Astrocyte (in vitro differentiated cells and primary cell): ENCODE data around the gene AMDHD2. TPM values are rescaled to one million over a fixed set of nuclear protein-coding genes. Genes with fewer than 3 reads are reported as not detected.
A peak's percentile ranks its signal among the peaks of the same experiment; 100 is the strongest.

Experiments
- DNase-seq: peaks from one replicate; pipeline ENCODE4 v3.0.0-alpha.2; 2010; ENCODE audit warnings: low read depth
- FAIRE-seq: peaks from 2 replicates; lab custom pipeline; 2011; peaks lifted over from hg19 to GRCh38; lab: Jason Lieb, UNC
- H2AFZ ChIP-seq: 2 replicates; pipeline ENCODE4 v1.6.0; 2012; ENCODE audit warnings: low read depth, low read length, inconsistent platforms
- H3K27ac ChIP-seq: 2 replicates; pipeline ENCODE4 v1.5.1; 2011; ENCODE audit warnings: low read depth, low read length, inconsistent platforms
- H3K27me3 ChIP-seq: 2 replicates; pipeline ENCODE4 v1.6.0; 2011; ENCODE audit warnings: low read length, inconsistent platforms; ENCODE audit not compliant: insufficient read depth
- H3K36me3 ChIP-seq: 2 replicates; pipeline ENCODE4 v1.5.1; 2011; ENCODE audit warnings: low read length, inconsistent platforms; ENCODE audit not compliant: insufficient read depth
- H3K4me1 ChIP-seq: 2 replicates; pipeline ENCODE4 v1.5.1; 2011; ENCODE audit warnings: low read length, inconsistent platforms; ENCODE audit not compliant: insufficient read depth
- H3K4me2 ChIP-seq: 2 replicates; pipeline ENCODE4 v1.6.0; 2012; ENCODE audit warnings: low read length, inconsistent platforms
- H3K4me3 ChIP-seq: 2 replicates; pipeline ENCODE4 v1.5.1; 2011; ENCODE audit warnings: low read depth, mild to moderate bottlenecking, low read length, inconsistent platforms; ENCODE audit not compliant: insufficient read depth
- H3K79me2 ChIP-seq: 2 replicates; pipeline ENCODE4 v1.6.0; 2012; ENCODE audit warnings: mild to moderate bottlenecking, low read length, inconsistent platforms; ENCODE audit not compliant: insufficient read depth
- H3K9ac ChIP-seq: 2 replicates; pipeline ENCODE4 v1.6.0; 2012; ENCODE audit warnings: mild to moderate bottlenecking, low read length, inconsistent platforms
- H3K9me3 ChIP-seq: 2 replicates; pipeline ENCODE4 v1.5.1; 2012; ENCODE audit warnings: low read depth, mild to moderate bottlenecking, low read length, inconsistent platforms; ENCODE audit not compliant: insufficient read depth
- H4K20me1 ChIP-seq: 2 replicates; pipeline ENCODE4 v1.6.0; 2012; ENCODE audit warnings: low read length, inconsistent platforms; ENCODE audit not compliant: insufficient read depth
- H3K27ac Mint-ChIP-seq: one replicate; pipeline ENCODE4 v1.8.0; 2021; ENCODE audit warnings: mild to moderate bottlenecking, mixed read lengths; ENCODE audit not compliant: unreplicated experiment
- H3K27me3 Mint-ChIP-seq: one replicate; pipeline ENCODE4 v1.8.0; 2021; ENCODE audit warnings: low read depth, mixed read lengths; ENCODE audit not compliant: unreplicated experiment
- H3K36me3 Mint-ChIP-seq: one replicate; pipeline ENCODE4 v1.8.0; 2021; ENCODE audit warnings: low read depth, mixed read lengths; ENCODE audit not compliant: unreplicated experiment
- H3K4me1 Mint-ChIP-seq: one replicate; pipeline ENCODE4 v1.8.0; 2021; ENCODE audit warnings: low read depth, mixed read lengths; ENCODE audit not compliant: unreplicated experiment
- H3K4me3 Mint-ChIP-seq: one replicate; pipeline ENCODE4 v1.8.0; 2021; ENCODE audit warnings: mild to moderate bottlenecking, moderate library complexity, mixed read lengths; ENCODE audit not compliant: unreplicated experiment
- H3K9me3 Mint-ChIP-seq: one replicate; pipeline ENCODE4 v1.8.0; 2021; ENCODE audit warnings: mild to moderate bottlenecking, mixed read lengths; ENCODE audit not compliant: unreplicated experiment
- EZH2 ChIP-seq: IDR thresholded peaks from 2 replicates; pipeline ENCODE4 v1.6.1; 2012; ENCODE audit warnings: mild to moderate bottlenecking, low read length, inconsistent platforms; ENCODE audit not compliant: insufficient read depth
- total RNA-seq: library from RNA; stranded (reverse); gene quantifications from 2 replicates; pipeline ENCODE4 v1.2.1, GENCODE V29; 2021
- TF ChIP-seq, protein P1 (sequence below): IDR thresholded peaks from 2 replicates; pipeline ENCODE4 v1.5.1; 2011; ENCODE audit warnings: low read depth, mild to moderate bottlenecking, inconsistent platforms, low read length, moderate library complexity; ENCODE audit not compliant: insufficient read depth

AMDHD2 gene
- total RNA-seq, 1 donor from 2014 or later = 32.3 TPM

DNA sequence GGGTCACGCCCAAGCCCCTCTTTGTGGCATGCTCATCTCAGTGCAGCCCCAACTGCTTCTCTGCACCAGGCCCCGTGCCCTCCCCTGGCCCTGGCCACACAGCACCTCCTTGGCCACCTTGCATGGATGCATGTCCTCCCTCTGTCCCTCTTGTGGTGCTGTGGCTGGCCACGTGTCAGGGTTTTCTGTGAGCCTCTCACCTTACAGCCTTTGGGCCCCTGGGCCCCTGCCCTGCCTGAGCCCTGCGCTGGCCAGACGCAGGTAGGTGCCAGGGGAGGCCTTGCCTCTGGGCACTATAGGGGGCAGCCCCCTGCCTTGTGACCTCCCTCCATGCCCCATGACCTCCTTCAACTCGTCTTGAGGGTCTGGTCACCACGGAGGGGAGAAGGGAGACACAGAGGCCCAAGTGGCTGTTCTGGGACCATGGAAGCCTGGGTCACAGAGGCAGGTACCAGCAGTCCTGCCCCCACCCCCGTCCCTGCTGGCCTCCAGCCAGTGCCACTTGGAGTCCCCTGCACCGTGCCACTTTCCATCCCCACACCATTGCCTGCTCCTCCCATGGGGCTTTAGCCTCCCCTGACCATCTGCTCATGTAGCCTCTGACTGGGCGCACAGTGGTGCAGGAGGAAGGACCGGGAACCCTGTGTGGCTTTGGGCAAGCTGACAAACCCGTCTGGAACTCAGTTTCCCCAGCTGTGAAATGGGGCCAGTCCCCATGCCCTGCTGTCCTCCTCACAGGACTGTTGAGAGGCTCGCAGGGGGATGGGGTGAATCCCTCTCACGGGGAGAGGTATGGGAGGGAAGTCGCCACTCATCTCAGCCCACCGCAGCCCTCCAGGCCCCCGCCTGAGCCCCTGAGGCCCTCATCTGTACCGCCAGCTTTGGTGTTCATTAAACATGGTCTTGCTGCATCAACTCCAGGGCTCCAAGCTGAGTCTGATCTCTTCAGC lies 17.9 kb upstream of the AMDHD2 start:
- peaks cover 8% of the 10 kb centered on the region for H3K4me1 Mint-ChIP-seq
- peak overlapping the region; percentile 47 for H3K27ac Mint-ChIP-seq
- H2AFZ ChIP-seq = no peak overlapping the region

DNA sequence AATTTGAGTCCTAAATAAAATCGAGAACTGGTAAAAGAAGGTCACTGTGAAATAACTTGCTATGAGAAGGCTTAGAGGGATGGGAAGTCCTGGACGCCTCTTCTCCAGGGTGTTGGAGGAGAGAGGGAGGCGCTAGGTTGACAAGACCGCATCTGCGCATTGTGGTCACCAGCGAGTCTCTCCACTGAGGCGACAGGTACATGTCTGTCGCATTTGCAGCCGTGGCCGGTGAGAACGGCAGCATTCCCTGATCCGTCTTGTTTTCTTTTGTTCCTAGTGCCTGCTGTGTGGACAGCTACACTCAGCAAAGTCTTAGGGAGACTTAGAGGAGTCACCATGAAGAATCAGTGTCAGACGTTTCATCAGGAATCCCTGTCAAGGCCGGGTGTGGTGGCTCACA lies 14.5 kb upstream of the AMDHD2 start:
- H3K9me3 Mint-ChIP-seq = no peaks in the 10 kb centered on the region
- Histone ChIP-seq H3K36me3 (no peaks in the 10 kb centered on the region), H2AFZ (no peak overlapping the region), H3K4me2 (no peak overlapping the region), H3K9ac (no peak overlapping the region), H3K4me1 (peaks cover 12% of the 10 kb centered on the region), H3K79me2 (no peaks in the 10 kb centered on the region), H3K9me3 (no peaks in the 10 kb centered on the region), H4K20me1 (peaks cover 18% of the 10 kb centered on the region), H3K27me3 (no peaks in the 10 kb centered on the region), H3K4me3 (no peak overlapping the region), H3K27ac (no peak overlapping the region)
- no peak overlapping the region for H3K4me3 Mint-ChIP-seq
- peaks cover 1% of the 10 kb centered on the region for H3K27me3 Mint-ChIP-seq
- H3K36me3 Mint-ChIP-seq = no peaks in the 10 kb centered on the region
- no peak for DNase-seq
- TF ChIP-seq EZH2 = no peak
- TF ChIP-seq, protein P1, sequence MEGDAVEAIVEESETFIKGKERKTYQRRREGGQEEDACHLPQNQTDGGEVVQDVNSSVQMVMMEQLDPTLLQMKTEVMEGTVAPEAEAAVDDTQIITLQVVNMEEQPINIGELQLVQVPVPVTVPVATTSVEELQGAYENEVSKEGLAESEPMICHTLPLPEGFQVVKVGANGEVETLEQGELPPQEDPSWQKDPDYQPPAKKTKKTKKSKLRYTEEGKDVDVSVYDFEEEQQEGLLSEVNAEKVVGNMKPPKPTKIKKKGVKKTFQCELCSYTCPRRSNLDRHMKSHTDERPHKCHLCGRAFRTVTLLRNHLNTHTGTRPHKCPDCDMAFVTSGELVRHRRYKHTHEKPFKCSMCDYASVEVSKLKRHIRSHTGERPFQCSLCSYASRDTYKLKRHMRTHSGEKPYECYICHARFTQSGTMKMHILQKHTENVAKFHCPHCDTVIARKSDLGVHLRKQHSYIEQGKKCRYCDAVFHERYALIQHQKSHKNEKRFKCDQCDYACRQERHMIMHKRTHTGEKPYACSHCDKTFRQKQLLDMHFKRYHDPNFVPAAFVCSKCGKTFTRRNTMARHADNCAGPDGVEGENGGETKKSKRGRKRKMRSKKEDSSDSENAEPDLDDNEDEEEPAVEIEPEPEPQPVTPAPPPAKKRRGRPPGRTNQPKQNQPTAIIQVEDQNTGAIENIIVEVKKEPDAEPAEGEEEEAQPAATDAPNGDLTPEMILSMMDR = no peak
- FAIRE-seq = no peak
- no peak overlapping the region for H3K27ac Mint-ChIP-seq
- H3K4me1 Mint-ChIP-seq = peaks cover 8% of the 10 kb centered on the region

More for the DNA sequence above, 17.9 kb upstream of the AMDHD2 start:
- Histone ChIP-seq H3K27me3 (no peaks in the 10 kb centered on the region), H3K4me3 (no peak overlapping the region), H3K36me3 (no peaks in the 10 kb centered on the region), H3K27ac (no peak overlapping the region), H3K4me2 (peak overlapping the region; percentile 72), H4K20me1 (peaks cover 19% of the 10 kb centered on the region), H3K9ac (peak overlapping the region; percentile 33), H3K9me3 (no peaks in the 10 kb centered on the region), H3K4me1 (peaks cover 12% of the 10 kb centered on the region), H3K79me2 (no peaks in the 10 kb centered on the region)
- H3K9me3 Mint-ChIP-seq = no peaks in the 10 kb centered on the region
- DNase-seq (no peak), FAIRE-seq (no peak)
- H3K4me3 Mint-ChIP-seq = peak overlapping the region; percentile 57
- H3K36me3 Mint-ChIP-seq = peaks cover 5% of the 10 kb centered on the region
- no peaks in the 10 kb centered on the region for H3K27me3 Mint-ChIP-seq
- no peak for TF ChIP-seq EZH2
- TF ChIP-seq, protein P1 = no peak
